ENCODE measurements around the gene JPH4. TPM values are rescaled to one million over a fixed set of nuclear protein-coding genes. Genes with fewer than 3 reads are reported as not detected.
"Not testable (repeated sequence)": the region's sequence is repeated elsewhere in the genome, so short reads cannot be mapped to it uniquely, and the experiment has no call there.

Gene JPH4
- total RNA-seq, 1 donor from 2014 or later: 6.2 TPM

GRCh38 chr14:23589606-23590005 is 11.0 kb upstream of the JPH4 start:
- Histone ChIP-seq H3K27ac (no peak overlapping the region), H3K9me3 (no peaks in the 10 kb centered on the region), H3K4me1 (peaks cover 5% of the 10 kb centered on the region), H3K36me3 (no peaks in the 10 kb centered on the region), H3K27me3 (no peaks in the 10 kb centered on the region), H3K4me3 (no peak overlapping the region)
- DNase-seq: no peak
- intact Hi-C loops (cut with DNase I): no loop called here
- TF ChIP-seq CTCF (IDR thresholded peaks at IDR 0.05): no peak
- ATAC-seq: no peak

DNA sequence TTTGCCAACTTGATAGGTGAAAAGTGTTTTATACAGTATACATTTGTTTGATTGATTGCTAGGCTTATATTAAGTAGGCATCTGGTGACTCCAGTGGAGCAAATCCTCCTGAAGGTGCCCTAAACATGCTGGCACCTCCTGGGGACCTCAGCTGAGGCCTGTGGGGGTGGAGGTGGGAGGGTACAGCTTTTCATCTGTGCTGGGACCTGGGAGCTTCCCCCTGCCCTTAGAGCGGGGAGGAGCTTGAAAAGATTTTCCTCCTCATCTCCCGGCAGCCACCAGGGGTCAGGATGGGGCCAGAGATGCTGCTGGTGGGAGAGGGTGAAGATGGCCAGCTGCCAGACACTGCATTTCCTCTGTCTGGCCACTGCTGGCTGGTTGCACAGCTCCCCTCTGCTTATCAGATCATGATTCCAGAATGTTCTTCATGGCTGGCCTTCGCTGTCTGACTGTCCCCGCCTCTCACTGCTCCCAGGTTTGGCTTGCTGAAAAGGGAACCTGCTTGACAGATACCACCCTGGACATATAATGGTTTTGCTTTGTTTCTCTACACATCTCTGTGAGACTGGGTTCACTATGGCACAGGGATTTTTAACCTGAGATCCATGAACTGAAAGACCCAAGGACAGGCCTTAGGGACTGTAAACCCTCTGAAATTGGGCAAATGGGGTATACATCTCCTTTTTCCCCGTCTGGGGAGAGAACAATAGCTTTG is 10.5 kb upstream of the JPH4 start:
- no peaks in the 10 kb centered on the region for H3K27me3 ChIP-seq
- no peaks in the 10 kb centered on the region for H3K36me3 ChIP-seq
- H3K27ac ChIP-seq: no peak overlapping the region
- peak; percentile 94 for DNase-seq
- H3K9me3 ChIP-seq: no peaks in the 10 kb centered on the region
- TF ChIP-seq CTCF (IDR thresholded peaks at IDR 0.05): peak; percentile 86
- H3K4me1 ChIP-seq: peaks cover 5% of the 10 kb centered on the region
- intact Hi-C loops (cut with DNase I): no loop called here
- H3K4me3 ChIP-seq: no peak overlapping the region
- peak; percentile 100 for ATAC-seq

DNA sequence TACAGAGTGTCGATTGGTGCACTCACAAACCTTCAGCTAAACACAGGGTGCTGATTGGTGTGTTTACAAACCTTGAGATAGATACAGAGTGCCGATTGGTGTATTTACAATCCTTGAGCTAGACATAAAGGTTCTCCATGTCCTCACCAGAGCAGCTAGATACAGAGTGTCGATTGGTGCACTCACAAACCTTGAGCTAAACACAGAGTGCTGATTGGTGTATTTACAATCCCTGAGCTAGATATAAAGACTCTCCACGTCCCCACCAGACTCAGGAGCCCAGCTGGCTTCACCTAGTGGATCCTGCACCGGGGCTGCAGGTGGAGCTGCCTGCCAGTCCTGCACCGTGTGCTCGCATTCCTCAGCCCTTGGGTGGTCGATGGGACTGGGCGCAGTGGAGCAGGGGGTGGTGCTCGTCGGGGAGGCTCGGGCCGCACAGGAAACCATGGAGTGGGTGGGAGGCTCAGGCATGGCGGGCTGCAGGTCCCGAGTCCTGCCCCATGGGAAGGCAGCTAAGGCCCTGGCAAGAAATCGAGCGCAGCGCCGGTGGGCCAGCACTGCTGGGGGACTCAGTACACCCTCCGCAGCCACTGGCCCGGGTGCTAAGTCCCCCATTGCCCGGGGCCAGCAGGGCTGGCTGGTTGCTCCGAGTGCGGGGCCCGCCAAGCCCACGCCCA is 6.1 kb upstream of the JPH4 start:
- DNase-seq; H3K4me3 ChIP-seq; intact Hi-C loops (cut with DNase I): not testable (repeated sequence)

GRCh38 chr14:23583761-23584526 is 5.4 kb upstream of the JPH4 start:
- H3K9me3 ChIP-seq; H3K36me3 ChIP-seq; intact Hi-C loops (cut with DNase I); H3K4me3 ChIP-seq; ATAC-seq; DNase-seq; H3K4me1 ChIP-seq; H3K27me3 ChIP-seq; H3K27ac ChIP-seq: not testable (repeated sequence)

More for the DNA sequence above, 6.1 kb upstream of the JPH4 start:
- not testable (repeated sequence) for H3K27me3 ChIP-seq, H3K4me1 ChIP-seq, ATAC-seq, H3K36me3 ChIP-seq, H3K9me3 ChIP-seq, H3K27ac ChIP-seq

DNA sequence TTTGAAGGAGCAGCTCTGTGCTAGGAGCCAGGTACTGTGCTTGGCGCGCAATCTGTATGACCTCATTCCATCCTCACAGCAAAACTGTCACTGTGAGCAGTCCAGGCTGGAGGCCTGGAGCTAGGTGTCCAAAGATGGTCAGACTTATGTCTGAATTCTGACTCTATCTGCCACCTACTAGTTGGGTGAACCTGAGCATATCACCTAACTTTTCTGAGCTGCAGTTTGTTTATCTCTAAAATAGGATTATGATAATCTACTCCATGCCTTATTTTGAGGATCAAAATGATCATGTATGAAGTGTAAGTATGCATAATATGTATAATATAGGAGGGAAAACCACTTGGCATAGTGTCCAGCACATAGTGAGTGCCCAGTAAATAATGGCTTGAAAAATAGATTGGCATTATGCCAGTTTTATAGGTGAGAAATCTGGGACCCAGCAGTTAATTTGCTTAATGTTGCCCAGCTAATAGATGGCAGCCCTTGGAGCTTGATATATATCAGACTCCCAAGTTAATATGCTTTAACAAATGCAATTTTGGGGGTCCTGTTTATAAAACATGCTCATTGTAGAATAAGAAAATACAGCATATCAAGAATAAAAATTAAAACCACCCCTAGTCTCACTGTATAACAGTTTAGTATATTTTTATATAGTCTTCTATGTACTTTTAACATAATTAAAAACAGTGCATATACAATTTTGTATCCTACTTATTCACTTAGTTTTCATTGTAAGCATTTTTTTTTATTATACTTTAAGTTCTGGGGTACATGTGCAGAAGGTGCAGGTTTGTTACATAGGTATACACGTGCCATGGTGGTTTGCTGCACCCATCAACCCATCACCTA is 4.5 kb upstream of the JPH4 start:
- no peaks in the 10 kb centered on the region for H3K4me1 ChIP-seq
- H3K36me3 ChIP-seq: no peaks in the 10 kb centered on the region
- no peak overlapping the region for H3K4me3 ChIP-seq
- no peak for ATAC-seq
- no peak for DNase-seq
- TF ChIP-seq CTCF (IDR thresholded peaks at IDR 0.05): no peak
- no peaks in the 10 kb centered on the region for H3K9me3 ChIP-seq
- H3K27me3 ChIP-seq: peaks cover 5% of the 10 kb centered on the region
- H3K27ac ChIP-seq: no peak overlapping the region
- intact Hi-C loops (cut with DNase I): no loop called here

DNA sequence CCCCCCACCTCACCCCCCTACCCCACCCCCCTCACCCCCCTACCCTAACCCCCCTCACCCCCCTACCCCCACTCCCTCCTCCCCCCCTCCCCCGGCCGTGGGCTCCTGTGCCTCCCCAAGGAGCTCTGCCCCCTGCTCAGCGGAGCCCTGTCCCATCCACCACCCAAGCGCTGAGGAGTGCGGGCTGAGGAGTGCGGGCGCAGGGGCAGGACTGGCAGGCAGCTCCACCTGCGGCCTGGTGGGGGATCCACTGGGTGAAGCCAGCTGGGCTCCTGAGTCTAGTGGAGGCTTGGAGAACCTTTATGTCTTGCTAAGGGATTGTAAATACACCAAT is 2.3 kb upstream of the JPH4 start:
- peaks cover 27% of the 10 kb centered on the region for H3K27me3 ChIP-seq
- no peaks in the 10 kb centered on the region for H3K9me3 ChIP-seq
- no peak for TF ChIP-seq CTCF (IDR thresholded peaks at IDR 0.05)
- intact Hi-C loops (cut with DNase I): no loop called here
- ATAC-seq (no peak), DNase-seq (no peak)
- H3K27ac ChIP-seq: no peak overlapping the region
- no peaks in the 10 kb centered on the region for H3K36me3 ChIP-seq
- H3K4me3 ChIP-seq: no peak overlapping the region
- peaks cover 9% of the 10 kb centered on the region for H3K4me1 ChIP-seq
